ENCODE data around the gene KCTD17.

DNA sequence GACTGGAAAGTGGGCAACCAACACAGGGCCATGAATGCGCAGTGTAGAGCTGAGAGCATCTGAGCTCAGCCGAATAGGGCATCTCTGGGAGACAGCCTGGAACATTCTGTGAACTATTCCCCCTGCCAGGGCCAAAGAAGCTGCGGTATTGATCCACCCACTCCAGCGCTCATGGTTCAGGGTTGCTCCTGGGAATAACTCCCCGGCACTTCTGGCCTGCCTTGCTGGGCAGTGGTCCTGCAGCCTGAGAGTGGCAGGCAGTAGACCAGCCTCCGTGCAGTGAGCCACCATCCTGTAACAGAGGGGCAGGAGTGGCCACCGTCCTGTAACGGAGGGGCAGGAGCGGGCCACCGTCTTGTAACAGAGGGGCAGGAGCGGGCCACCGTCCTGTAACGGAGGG is 45.8 kb downstream of the KCTD17 start:
- no peak for TF ChIP-seq FOXP2 (optimal IDR thresholded peaks at IDR 0.05; ENCODE audit: borderline replicate concordance, extremely low read depth, extremely low read length, insufficient read depth)
- TF ChIP-seq REST (IDR thresholded peaks at IDR 0.05; ENCODE audit: insufficient read depth in 1 of 2, low read depth in 2 of 2, low read length in 2 of 2), result no peak
- no peak for TF ChIP-seq POLR2AphosphoS5 (IDR thresholded peaks at IDR 0.05; ENCODE audit: low read depth, low read length)

All from PFSK-1 (cell line).